Endothelial cell (in vitro differentiated cells): ENCODE results near the gene TMEM42. TPM values are rescaled to one million over a fixed set of nuclear protein-coding genes. Genes with fewer than 3 reads are reported as not detected.
"Not testable (repeated sequence)": the region's sequence is repeated elsewhere in the genome, so short reads cannot be mapped to it uniquely, and the experiment has no call there.

Experiments used
- DNase-seq: peaks from one replicate; pipeline ENCODE4 v3.0.0; 2021; ENCODE audit warnings: low spot score
- H3K27ac Mint-ChIP-seq: one replicate; pipeline ENCODE4 v1.8.0; 2021; ENCODE audit warnings: mixed read lengths, inconsistent platforms; ENCODE audit not compliant: unreplicated experiment
- H3K27me3 Mint-ChIP-seq: one replicate; pipeline ENCODE4 v1.8.0; 2021; ENCODE audit warnings: mild to moderate bottlenecking, moderate library complexity, mixed read lengths, inconsistent platforms; ENCODE audit not compliant: unreplicated experiment
- H3K36me3 Mint-ChIP-seq: one replicate; pipeline ENCODE4 v1.8.0; 2021; ENCODE audit warnings: mild to moderate bottlenecking, low read depth, mixed read lengths, inconsistent platforms; ENCODE audit not compliant: unreplicated experiment
- H3K4me1 Mint-ChIP-seq: one replicate; pipeline ENCODE4 v1.8.0; 2021; ENCODE audit warnings: mild to moderate bottlenecking, mixed read lengths, inconsistent platforms; ENCODE audit not compliant: unreplicated experiment
- H3K4me3 Mint-ChIP-seq: one replicate; pipeline ENCODE4 v1.8.0; 2021; ENCODE audit warnings: mild to moderate bottlenecking, mixed read lengths, inconsistent platforms; ENCODE audit not compliant: unreplicated experiment
- H3K9me3 Mint-ChIP-seq: one replicate; pipeline ENCODE4 v1.8.0; 2021; ENCODE audit warnings: mixed read lengths, inconsistent platforms; ENCODE audit not compliant: unreplicated experiment
- total RNA-seq: library from RNA; stranded (reverse); fragmentation: NEBNext Ultra II Directional; extraction: Animal tissue kit (Norgen Biotek cat#: 25700); gene quantifications from one replicate; pipeline ENCODE4 v1.2.1, GENCODE V29; 2021; ENCODE audit not compliant: unreplicated experiment
- TF ChIP-seq, protein P1 (sequence below): fragments of 200-600 bp; sonication (generic); IDR thresholded peaks from one replicate; pipeline ENCODE4 v1.5.0; 2021; ENCODE audit warnings: antibody characterized with exemption; ENCODE audit not compliant: unreplicated experiment

Gene TMEM42
- total RNA-seq, 1 donor from 2014 or later: 17.7 TPM

DNA sequence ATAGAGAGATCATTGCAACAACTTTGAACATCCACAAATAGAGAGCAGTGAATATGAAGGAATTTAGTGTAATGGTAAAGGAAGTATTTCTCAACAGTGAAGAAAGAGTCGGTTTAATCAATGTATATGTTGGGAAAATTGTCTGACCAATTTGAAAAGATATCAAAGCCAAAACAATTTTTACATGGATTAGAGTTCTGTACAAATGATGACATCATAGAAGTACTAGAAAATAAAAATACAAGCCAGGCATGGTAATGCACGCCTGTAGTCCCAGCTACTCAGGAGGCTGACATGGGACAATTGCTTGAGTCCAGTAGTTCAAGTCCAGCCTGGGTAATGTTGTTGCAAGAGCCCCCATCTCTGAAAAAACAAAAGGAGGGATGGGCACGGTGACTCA, 26.0 kb upstream of the TMEM42 start:
- H3K9me3 Mint-ChIP-seq: peaks cover 9% of the 10 kb centered on the region
- TF ChIP-seq, protein P1, sequence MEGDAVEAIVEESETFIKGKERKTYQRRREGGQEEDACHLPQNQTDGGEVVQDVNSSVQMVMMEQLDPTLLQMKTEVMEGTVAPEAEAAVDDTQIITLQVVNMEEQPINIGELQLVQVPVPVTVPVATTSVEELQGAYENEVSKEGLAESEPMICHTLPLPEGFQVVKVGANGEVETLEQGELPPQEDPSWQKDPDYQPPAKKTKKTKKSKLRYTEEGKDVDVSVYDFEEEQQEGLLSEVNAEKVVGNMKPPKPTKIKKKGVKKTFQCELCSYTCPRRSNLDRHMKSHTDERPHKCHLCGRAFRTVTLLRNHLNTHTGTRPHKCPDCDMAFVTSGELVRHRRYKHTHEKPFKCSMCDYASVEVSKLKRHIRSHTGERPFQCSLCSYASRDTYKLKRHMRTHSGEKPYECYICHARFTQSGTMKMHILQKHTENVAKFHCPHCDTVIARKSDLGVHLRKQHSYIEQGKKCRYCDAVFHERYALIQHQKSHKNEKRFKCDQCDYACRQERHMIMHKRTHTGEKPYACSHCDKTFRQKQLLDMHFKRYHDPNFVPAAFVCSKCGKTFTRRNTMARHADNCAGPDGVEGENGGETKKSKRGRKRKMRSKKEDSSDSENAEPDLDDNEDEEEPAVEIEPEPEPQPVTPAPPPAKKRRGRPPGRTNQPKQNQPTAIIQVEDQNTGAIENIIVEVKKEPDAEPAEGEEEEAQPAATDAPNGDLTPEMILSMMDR: no peak
- H3K27ac Mint-ChIP-seq: no peak overlapping the region
- peaks cover 32% of the 10 kb centered on the region for H3K36me3 Mint-ChIP-seq
- H3K27me3 Mint-ChIP-seq: no peaks in the 10 kb centered on the region
- no peak for DNase-seq
- H3K4me3 Mint-ChIP-seq: peak overlapping the region; percentile 66
- H3K4me1 Mint-ChIP-seq: no peaks in the 10 kb centered on the region

DNA sequence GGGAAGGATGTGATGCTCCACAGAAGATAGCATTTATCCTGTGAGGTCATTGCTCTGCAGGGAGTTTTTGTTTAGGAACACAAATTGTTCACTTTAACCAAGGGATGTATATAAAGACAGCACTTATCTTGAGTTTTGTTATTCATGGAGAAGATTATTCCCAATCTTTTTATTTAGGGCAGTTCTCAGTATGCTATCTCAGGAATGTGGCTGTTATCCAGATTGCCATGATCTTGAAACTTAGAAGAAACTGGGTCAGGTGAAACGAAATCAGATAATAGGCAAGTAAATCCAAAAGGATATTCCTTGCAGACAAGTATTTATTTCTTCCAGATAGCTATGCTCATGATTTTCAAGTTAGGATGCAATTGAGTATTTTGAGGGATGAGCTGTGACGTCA, 19.3 kb upstream of the TMEM42 start:
- H3K9me3 Mint-ChIP-seq: no peaks in the 10 kb centered on the region
- H3K27me3 Mint-ChIP-seq: no peaks in the 10 kb centered on the region
- TF ChIP-seq, protein P1: no peak
- H3K36me3 Mint-ChIP-seq: peaks cover 16% of the 10 kb centered on the region
- H3K4me1 Mint-ChIP-seq: peaks cover 19% of the 10 kb centered on the region
- no peak overlapping the region for H3K27ac Mint-ChIP-seq
- H3K4me3 Mint-ChIP-seq: no peak overlapping the region
- DNase-seq: no peak

DNA sequence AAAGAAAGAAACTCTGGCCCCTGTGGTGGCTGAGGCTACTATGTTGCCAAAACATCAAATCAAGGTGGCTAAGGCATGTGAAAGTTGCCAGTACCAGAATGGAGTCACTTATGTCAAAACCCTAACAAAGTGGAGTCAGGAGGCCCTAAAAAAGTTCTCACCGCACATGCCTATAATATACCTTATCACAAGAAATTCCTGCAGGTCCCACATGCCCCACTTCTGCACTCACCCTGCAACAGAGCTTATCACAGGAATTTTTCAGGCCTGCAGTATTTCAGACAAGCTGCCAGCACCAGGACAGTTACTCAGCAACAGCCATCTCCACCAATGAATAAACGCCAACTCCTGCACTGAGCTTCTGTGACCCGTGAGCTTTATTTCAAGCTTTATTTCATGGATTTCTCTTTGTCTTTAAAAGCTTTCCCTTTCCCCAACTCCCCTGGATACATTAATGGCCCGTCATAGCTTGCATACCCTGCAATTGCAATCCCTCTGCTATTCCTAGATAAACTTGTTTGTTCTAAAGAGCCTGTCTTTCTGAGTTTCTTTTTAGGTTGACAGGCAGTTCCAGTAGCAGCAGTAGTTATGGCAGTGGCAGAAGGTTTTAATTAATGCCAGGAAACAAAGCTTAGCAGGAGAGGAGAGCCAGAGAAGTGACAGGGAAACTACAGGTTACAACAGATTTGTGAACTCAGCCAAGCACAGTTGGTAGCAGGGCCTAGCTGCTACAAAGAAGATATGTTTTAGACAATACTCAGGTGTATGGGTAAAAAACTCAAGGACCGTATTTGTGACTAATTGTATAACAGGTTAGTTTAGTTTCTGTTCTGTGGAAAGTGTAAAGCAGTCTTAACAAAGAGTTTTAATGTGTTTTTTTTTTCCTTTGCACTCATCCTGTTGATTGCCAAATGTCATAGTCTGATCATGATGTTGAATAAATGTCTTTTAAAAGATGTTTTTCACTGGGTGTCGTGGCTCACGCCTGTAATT, 15.9 kb upstream of the TMEM42 start:
- Mint-ChIP-seq H3K9me3 (no peaks in the 10 kb centered on the region), H3K4me3 (no peak overlapping the region), H3K27me3 (no peaks in the 10 kb centered on the region), H3K36me3 (peaks cover 3% of the 10 kb centered on the region), H3K4me1 (peaks cover 28% of the 10 kb centered on the region), H3K27ac (peak overlapping the region; percentile 65)
- TF ChIP-seq, protein P1: no peak
- DNase-seq: no peak

DNA sequence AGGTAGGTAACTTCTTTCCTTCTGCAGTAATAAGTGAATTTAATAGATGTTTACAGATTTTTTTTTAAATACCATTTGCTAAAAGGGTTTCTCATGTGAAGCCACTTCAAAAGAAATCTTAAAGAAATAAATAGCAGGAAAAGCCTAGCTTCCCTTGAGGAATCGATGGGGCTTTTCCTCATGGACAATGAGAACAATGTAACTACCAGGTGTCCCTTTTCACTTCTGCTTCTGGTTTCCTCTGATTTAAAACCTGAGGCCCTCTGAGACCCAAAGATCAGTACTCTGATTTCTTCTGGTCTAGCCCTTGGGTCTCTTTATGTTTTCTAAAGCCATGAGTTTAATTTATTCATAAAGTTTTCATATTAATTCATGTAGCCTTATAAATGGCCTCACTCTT, 13.1 kb upstream of the TMEM42 start:
- Mint-ChIP-seq H3K27ac (peak overlapping the region; percentile 88), H3K9me3 (no peaks in the 10 kb centered on the region), H3K4me1 (peaks cover 34% of the 10 kb centered on the region), H3K27me3 (no peaks in the 10 kb centered on the region), H3K4me3 (no peak overlapping the region), H3K36me3 (no peaks in the 10 kb centered on the region)
- TF ChIP-seq, protein P1: no peak
- no peak for DNase-seq

DNA sequence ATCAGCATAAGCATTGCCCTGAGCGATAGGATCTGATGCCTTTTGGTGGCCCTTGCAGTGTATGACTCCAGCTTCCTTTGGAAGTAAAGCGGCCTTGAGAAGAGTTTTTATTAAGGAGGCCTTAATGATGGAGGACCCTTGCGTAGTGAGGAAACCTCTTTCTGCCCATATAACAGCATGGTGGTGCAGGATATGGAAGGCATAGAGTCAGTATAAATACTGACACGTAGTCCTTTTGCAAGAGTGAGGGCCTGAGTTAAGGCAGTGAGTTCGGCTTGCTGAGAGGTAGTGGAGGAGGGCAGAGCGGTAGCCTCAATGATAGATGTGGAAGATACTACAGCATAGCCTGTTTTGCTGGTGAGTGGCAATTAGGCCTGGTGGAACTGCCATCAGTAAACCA, 5.0 kb upstream of the TMEM42 start:
- H3K36me3 Mint-ChIP-seq, H3K4me1 Mint-ChIP-seq, H3K27ac Mint-ChIP-seq, H3K4me3 Mint-ChIP-seq, H3K27me3 Mint-ChIP-seq, H3K9me3 Mint-ChIP-seq, DNase-seq: not testable (repeated sequence)
